GM21381 (cell line): ENCODE results near the gene GPR55.

Experiments
- ATAC-seq: cut with Tn5 transposase; IDR thresholded peaks from one replicate; pipeline ENCODE4 v1.9.1; 2021; ENCODE audit warnings: mild to moderate bottlenecking, moderate library complexity; ENCODE audit not compliant: unreplicated experiment

Gene GPR55

DNA sequence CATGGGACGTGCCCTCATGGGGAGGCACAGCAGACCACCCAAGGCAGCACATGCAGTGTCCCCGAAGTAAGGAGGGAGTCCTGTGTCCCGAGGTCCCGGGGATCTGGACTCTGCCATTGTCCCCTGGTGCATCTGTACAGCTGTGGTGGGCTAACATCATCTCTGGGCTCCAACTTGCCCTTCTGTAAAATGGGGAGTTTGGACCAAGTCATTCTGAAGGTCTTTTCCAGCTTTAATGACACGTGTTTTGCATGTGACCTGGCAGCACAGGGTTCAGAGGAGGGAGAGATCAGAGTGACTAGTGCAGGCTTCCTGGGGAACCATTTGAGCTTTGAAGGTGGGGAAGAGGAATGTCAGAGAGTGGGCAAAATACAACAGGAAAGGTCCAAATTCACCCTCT is 38.8 kb downstream of the GPR55 start:
- no peak for ATAC-seq

DNA sequence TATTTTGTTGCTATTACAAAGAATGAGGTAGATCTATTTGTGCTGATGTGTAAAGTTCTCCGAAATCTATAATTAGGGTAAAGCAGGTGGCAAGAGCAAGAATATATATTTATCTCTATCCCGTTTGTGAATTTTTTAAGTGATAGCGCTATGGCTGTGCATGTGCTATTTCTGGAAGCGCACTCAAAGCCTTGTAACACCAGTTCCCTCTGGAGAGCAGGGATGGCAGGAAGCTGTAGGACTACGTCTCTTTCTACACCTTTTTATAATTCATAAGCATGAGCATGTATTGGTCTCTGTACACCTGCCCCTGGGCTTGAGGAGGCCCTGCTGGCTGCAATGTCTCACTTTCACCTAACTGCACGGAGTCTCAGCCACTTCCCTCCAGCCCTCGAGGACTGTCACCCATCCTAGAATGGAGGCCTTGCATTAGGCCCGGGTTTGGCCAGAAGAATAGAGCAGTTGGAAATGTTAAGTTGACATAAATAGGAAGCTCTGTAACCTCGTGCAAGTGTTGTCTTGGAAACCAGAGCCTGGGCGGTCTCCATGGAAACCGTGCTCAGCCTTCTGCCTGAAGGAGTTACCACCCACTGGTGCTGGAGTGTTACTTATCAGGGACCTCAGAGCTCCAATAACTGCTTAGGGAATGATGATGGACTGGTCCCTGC is 39.4 kb downstream of the GPR55 start:
- ATAC-seq, result no peak

DNA sequence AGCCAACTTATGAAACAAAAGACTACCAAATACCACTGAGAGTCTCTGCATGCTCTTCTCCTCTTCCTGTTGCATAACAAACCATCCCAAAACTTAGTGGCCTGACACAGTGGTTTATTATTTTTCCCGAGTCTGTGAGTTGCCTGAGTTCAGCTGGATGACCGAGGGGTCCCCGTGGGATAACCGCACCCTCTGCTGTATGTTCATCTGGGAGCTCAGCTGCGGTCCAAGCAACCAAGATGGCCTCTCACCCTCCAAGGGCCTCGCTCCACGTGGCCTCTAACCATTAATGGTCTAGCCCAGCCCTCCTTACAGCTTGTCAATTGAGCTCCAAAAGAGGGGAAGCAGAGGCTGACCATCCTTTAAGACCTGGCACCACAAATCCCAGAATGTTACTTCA is 43.2 kb downstream of the GPR55 start:
- no peak for ATAC-seq

- ATAC-seq, result no peak
Observed at GRCh38 chr2:230879891-230880290, 45.2 kb downstream of the GPR55 start.

DNA sequence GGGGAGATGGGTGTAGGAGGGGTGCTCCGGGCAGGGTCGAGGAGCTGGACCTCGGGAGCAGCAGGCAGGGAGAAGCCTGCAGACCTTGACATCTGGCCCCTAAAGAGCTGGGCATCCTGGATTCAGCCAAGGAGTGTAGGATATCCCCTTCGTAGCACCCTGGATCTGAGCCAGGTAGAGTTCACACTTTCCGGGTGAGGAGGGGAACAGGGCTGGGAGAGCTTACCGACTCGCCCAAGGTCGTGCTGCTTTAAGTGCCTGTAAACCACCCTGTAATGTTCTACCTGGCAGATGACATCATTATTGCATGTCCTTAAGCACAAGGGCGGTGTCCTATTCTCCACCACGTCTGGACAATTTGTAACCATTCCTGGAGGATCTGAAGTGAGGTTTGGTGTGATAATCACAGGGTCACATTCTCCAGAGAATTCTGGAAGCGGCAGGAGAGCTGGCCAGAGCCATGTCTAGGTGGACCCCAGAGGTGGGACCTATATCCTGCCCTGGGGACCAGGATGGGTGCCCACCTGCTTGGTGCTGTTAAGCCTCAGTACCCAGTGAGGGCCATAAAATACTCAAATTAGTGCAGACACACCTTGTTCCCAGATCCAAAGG is 45.7 kb downstream of the GPR55 start:
- no peak for ATAC-seq

DNA sequence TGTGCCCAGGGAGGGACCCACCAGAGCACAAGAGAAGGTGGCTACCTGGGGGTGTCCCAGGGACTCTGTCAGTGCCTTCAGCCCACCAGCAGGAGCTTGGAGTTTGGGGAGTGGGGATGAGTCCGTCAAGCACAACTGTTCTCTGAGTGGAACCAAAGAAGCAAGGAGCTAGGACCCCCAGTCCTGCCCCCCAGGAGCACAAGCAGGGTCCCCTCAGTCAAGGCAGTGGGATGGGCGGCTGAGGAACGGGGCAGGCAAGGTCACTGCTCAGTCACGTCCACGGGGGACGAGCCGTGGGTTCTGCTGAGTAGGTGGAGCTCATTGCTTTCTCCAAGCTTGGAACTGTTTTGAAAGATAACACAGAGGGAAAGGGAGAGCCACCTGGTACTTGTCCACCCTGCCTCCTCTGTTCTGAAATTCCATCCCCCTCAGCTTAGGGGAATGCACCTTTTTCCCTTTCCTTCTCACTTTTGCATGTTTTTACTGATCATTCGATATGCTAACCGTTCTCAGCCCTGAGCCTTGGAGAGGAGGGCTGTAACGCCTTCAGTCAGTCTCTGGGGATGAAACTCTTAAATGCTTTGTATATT is 46.3 kb downstream of the GPR55 start:
- ATAC-seq, result no peak

DNA sequence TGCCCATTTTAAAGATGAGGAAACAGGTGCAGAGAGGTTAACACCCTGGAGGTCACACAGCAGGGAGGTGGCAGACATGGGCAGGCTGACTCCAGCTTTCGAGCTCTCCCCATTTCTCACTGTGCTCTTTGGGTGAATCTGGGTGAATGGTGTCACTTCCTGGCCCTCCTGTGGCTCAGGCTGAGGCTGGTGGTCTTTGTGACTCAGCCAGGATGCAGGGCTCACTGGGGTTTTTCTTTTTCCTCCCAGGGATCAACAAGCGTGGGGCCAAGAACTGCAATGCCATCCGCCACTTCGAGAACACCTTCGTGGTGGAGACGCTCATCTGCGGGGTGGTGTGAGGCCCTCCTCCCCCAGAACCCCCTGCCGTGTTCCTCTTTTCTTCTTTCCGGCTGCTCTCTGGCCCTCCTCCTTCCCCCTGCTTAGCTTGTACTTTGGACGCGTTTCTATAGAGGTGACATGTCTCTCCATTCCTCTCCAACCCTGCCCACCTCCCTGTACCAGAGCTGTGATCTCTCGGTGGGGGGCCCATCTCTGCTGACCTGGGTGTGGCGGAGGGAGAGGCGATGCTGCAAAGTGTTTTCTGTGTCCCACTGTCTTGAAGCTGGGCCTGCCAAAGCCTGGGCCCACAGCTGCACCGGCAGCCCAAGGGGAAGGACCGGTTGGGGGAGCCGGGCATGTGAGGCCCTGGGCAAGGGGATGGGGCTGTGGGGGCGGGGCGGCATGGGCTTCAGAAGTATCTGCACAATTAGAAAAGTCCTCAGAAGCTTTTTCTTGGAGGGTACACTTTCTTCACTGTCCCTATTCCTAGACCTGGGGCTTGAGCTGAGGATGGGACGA is 47.1 kb downstream of the GPR55 start:
- ATAC-seq, result no peak

- no peak for ATAC-seq
Observed at GRCh38 chr2:230877116-230877758, 47.8 kb downstream of the GPR55 start.

- no peak for ATAC-seq
Observed at GRCh38 chr2:230875347-230876315, 49.4 kb downstream of the GPR55 start.

DNA sequence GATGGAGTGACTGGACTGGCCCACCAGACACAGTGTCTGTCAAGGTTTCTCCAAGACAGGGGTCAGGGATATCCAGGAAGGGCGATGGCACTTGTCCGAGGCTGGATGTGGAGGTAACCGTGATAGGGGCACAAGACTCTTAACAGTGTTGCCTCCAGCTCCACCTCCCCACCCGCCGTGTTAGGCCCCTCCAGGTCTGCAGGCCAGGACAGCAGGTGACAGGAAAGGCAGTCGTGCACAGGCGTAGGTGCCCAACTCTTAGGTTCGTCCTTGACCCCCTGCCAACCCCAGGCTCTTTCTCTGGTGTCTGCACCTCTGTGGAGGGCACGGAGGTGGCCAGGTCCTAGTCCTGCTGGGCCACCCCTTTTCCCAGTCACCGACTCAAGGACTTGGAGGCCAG is 50.2 kb downstream of the GPR55 start:
- no peak for ATAC-seq

DNA sequence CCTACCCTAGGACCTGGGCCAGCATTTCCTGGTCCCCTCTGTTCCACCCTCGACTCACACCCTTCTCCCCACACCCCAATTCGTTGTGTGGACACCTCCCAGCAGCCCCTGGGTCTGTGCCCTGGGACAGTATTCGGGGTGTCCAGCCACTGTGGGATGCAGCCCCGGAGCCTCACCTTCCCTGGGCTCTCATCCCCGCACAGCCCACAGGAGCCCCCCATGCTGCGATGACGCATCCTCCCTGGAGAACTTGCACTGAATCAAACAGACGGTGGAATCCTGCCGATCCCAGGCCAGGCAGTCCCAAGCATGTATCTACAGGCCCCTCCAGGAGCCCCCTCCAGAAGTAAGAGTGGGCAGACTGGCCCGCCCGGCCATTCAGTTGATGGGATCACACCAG is 50.6 kb downstream of the GPR55 start:
- no peak for ATAC-seq

GRCh38 chr2:230873661-230874401 is 51.2 kb downstream of the GPR55 start:
- ATAC-seq, result peak; percentile 66

- ATAC-seq, result peak; percentile 53
Observed at GRCh38 chr2:230872968-230873660, 51.9 kb downstream of the GPR55 start.

- ATAC-seq, result peak; percentile 1
Observed at GRCh38 chr2:230872151-230872967, 52.7 kb downstream of the GPR55 start.

DNA sequence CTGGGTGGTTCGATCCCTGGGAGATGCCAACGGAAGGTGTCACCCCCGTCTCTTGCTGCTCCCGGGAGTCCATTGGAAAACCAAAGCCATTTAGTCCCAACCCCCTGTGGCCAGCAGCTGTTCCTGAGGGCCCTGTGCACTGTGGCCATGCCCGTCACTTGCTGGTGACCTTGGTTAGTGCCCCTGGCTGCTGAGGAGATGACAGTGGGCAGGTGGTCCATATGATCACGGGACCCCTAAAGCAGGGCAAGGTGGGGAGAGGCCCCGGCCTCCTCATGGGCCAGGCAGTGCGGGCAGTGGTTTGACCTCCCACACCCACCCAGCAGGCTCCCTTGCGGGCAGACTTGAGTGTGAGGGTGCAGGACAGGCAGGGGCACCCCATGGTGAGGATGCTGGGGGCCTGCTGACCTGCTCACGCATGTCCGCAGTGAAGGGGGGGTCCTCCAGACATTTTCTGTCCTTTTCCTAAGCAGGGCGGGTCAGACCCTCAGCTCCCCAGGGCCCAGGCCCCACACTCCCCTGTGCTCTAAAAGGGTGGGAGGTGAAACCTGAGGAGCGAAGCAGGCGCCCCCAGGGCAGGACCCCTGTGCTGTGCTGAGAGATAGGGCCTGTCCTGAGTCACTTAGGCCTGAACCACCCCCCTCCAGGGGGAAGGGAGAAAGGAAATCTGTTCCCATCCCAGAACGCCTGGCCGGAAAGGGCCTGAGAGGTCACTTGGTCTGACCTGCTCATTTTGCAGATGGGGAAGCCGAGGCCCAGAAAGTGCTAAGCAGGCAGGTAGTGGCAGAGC is 53.5 kb downstream of the GPR55 start:
- ATAC-seq, result no peak

DNA sequence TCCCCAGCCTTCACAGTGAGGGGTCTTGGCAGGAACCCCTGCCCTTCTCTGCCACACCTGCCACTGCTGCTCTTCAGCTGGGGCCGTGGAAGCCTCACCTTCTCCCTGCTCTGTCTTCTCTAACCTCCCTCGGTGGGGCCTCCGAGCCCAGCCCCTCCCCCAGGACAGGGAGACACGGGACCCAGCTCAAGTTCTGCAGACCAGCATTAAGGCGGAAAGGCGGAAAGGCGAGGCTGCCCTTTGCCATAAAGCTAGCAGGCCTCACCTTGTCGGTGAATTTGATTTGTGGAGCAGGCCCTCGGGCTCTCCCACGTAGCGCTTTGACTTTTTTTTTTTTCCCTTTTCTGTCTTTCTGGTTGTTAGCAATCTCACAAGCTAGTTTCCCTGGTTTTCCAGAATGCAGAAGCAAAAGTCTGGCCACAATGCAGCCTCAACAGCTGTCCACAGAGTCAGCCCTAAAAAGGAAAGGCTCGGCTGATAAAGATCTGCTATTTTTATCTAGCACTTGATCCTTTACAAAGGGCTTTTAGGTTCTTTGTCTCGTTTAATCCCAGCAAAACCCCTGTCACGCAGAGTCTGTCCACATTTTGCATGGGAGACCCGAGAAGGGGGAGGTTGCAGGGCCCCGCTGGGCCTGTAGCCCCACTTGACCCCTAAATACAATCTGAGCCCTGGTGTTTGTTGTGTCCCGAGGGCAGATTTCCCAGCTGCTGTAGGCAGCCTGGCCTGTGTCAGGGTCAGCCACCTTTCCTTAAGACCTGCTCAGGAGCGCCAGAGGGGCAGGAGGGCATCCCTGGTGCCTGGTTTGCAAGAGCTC is 54.3 kb downstream of the GPR55 start:
- ATAC-seq, result no peak
